ENCODE results near the gene PDE4D.
A peak's percentile ranks its signal among the peaks of the same experiment; 100 is the strongest.

PDE4D gene

DNA sequence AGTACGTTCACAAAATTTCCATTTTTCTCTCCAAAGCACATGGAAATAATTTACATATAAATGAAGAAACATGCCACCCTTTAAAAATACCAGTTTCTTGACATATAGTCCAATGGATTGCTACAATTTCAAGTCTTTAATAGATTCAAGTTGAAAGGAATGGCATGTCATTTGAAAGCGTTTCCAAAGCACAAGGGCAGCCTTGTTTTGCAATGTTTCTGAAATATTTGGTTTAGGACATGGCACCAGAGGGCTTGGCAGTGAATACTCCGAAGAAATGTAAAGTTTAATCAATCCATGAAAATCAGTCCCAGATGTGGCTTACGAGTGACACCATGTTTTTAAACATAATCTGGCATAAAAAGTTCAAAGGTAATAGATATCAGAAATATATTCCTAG lies 333.7 kb downstream of the PDE4D start:
- H3K4me3 ChIP-seq (ENCODE audit: low read length): no peak overlapping the region
- TF ChIP-seq, protein P1, sequence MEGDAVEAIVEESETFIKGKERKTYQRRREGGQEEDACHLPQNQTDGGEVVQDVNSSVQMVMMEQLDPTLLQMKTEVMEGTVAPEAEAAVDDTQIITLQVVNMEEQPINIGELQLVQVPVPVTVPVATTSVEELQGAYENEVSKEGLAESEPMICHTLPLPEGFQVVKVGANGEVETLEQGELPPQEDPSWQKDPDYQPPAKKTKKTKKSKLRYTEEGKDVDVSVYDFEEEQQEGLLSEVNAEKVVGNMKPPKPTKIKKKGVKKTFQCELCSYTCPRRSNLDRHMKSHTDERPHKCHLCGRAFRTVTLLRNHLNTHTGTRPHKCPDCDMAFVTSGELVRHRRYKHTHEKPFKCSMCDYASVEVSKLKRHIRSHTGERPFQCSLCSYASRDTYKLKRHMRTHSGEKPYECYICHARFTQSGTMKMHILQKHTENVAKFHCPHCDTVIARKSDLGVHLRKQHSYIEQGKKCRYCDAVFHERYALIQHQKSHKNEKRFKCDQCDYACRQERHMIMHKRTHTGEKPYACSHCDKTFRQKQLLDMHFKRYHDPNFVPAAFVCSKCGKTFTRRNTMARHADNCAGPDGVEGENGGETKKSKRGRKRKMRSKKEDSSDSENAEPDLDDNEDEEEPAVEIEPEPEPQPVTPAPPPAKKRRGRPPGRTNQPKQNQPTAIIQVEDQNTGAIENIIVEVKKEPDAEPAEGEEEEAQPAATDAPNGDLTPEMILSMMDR (conservative IDR thresholded peaks at IDR 0.05; ENCODE audit: low read length): no peak
- peak; percentile 38 for DNase-seq (ENCODE audit: low read depth)

- no peak for DNase-seq (ENCODE audit: low read depth)
- TF ChIP-seq, protein P1 (conservative IDR thresholded peaks at IDR 0.05; ENCODE audit: low read length): no peak
Observed at GRCh38 chr5:59559323-59559722, 334.2 kb downstream of the PDE4D start.

GRCh38 chr5:59558501-59558900 lies 335.0 kb downstream of the PDE4D start:
- no peak overlapping the region for H3K4me3 ChIP-seq (ENCODE audit: low read length)
- TF ChIP-seq, protein P1 (conservative IDR thresholded peaks at IDR 0.05; ENCODE audit: low read length): no peak
- no peak for DNase-seq (ENCODE audit: low read depth)

More at GRCh38 chr5:59559323-59559722, 334.2 kb downstream of the PDE4D start:
- H3K4me3 ChIP-seq (ENCODE audit: low read length): no peak overlapping the region

DNA sequence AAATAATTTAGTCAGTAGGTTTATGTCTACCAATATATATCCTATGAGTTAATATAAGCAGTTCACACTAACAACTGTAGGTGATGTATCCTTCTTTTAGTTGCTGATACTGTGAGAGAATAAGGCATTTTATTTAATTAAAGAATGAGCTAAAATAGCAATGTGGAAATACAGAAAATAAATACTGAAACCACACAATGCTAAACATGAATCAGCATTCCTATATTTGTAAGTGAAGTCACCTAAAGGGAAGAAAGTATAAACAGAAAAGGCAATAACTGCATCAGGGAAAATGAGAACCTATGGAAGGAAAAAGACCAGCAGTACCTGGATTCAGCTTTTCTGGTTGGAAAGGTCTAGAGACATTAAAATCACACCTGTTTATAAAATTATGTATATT lies 336.0 kb downstream of the PDE4D start:
- no peak for DNase-seq (ENCODE audit: low read depth)
- no peak overlapping the region for H3K4me3 ChIP-seq (ENCODE audit: low read length)
- TF ChIP-seq, protein P1 (conservative IDR thresholded peaks at IDR 0.05; ENCODE audit: low read length): no peak

DNA sequence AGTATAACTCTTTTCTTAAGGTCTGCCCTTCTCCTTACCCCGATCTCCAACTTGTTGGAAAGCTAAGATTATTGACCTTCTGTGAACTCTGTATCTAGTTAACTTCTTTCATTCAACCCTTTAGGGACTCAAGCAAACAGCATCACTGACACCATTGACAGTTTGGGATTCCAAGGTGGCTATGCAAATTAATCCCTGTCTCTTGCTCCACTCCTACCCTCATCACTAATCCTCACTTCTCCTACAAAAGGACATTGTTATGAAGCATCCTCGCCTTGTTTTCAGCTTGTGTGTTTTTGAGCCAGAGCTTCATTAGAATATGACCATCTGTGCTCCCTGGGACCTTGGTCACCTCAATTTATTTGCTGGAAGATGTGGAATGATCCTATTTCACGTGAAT lies 337.9 kb downstream of the PDE4D start:
- no peak overlapping the region for H3K4me3 ChIP-seq (ENCODE audit: low read length)
- TF ChIP-seq, protein P1 (conservative IDR thresholded peaks at IDR 0.05; ENCODE audit: low read length): no peak
- no peak for DNase-seq (ENCODE audit: low read depth)

- DNase-seq (ENCODE audit: low read depth): no peak
- no peak overlapping the region for H3K4me3 ChIP-seq (ENCODE audit: low read length)
- TF ChIP-seq, protein P1 (conservative IDR thresholded peaks at IDR 0.05; ENCODE audit: low read length): no peak
Observed at GRCh38 chr5:59554501-59554900, 339.0 kb downstream of the PDE4D start.

GRCh38 chr5:59553992-59554391 lies 339.5 kb downstream of the PDE4D start:
- TF ChIP-seq, protein P1 (conservative IDR thresholded peaks at IDR 0.05; ENCODE audit: low read length): no peak
- H3K4me3 ChIP-seq (ENCODE audit: low read length): no peak overlapping the region
- DNase-seq (ENCODE audit: low read depth): no peak

All from AG10803 (cell line).